AG09309 (cell line): ENCODE measurements around the gene MYO1H.
A peak's percentile ranks its signal among the peaks of the same experiment; 100 is the strongest.
"Not testable (repeated sequence)": the region's sequence is repeated elsewhere in the genome, so short reads cannot be mapped to it uniquely, and the experiment has no call there.

Source experiments
- DNase-seq: peaks from one replicate; pipeline ENCODE4 v3.0.0-alpha.2; 2010; ENCODE audit warnings: low read depth
- H3K4me3 ChIP-seq: 2 replicates; pipeline ENCODE4 v1.5.1; 2011; ENCODE audit warnings: mild to moderate bottlenecking, low read depth, low read length, moderate library complexity; ENCODE audit not compliant: control insufficient read depth
- CTCF ChIP-seq: IDR thresholded peaks from 2 replicates; pipeline ENCODE4 v1.5.1; 2011; ENCODE audit warnings: mild to moderate bottlenecking, low read depth, low read length, inconsistent platforms; ENCODE audit not compliant: insufficient read depth, control insufficient read depth; ENCODE audit errors: missing control alignments

Gene MYO1H

GRCh38 chr12:109386059-109386433 lies 38.3 kb downstream of the MYO1H start:
- no peak overlapping the region for H3K4me3 ChIP-seq
- no peak for DNase-seq
- TF ChIP-seq CTCF, result no peak

GRCh38 chr12:109387425-109388166 lies 39.9 kb downstream of the MYO1H start:
- no peak overlapping the region for H3K4me3 ChIP-seq
- peak; percentile 51 for TF ChIP-seq CTCF
- no peak for DNase-seq

DNA sequence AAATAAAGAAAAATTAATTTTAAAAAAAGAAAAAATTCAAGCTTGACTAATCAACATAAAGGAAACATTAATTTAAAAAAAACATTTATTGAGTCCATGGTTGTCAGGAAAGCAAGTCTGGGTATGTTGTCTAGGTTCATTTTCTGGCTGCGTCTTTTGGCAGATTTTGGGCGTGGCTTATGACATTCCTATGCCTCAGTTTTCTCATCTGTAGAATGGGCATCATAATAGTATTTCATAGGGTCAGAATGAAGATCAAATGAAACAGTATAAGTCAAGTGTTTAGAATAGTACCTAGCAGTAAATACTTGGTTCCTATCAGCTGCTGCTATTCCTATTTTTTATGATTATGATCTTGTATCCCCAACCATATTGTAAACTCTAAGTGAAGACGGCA lies 40.5 kb downstream of the MYO1H start:
- no peak for TF ChIP-seq CTCF
- DNase-seq, result no peak
- H3K4me3 ChIP-seq, result no peak overlapping the region

GRCh38 chr12:109389146-109389545 lies 41.4 kb downstream of the MYO1H start:
- TF ChIP-seq CTCF, result no peak
- DNase-seq, result no peak
- H3K4me3 ChIP-seq, result no peak overlapping the region

- H3K4me3 ChIP-seq, result no peak overlapping the region
- DNase-seq, result peak; percentile 14
- TF ChIP-seq CTCF, result peak; percentile 92
Observed at GRCh38 chr12:109393437-109394345, 46.0 kb downstream of the MYO1H start.

DNA sequence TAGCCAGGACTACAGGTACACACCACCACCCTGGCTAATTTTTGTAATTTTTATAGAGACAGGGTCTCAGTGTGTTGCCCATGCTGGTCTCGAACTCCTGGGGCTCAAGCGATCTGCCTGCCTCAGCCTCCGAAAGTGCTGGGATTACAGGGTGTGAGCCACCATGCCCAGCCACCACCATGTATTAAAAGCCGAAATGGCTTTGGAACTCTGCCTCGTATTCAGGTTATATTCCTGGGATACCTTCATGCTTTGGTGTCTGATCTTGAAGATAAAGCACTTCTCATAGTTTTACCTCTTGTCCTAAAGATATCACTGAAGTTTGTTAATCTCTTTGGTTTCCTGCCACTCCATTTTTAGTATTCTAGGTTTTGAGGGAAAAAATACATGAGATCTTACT lies 47.2 kb downstream of the MYO1H start:
- no peak for TF ChIP-seq CTCF
- DNase-seq, result no peak
- H3K4me3 ChIP-seq, result no peak overlapping the region

DNA sequence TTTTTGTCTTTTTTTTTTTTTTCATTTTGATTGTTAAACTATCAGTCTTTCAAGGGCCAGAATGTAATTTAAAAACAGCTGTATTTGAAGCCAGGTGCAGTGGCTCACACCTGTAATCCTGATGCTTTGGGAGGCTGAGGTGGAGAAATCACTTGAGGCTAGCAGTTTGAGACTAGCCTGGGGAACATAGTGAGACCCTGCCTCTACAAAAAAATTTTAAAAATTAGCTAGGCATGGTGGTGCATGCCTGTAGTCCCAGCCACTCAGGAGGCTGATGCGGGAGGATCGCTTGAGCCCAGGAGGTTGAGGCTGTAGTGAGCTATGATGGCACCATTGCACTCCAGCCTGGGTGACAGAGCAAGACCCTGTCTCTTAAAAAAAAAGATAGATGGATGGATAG lies 57.1 kb downstream of the MYO1H start:
- not testable (repeated sequence) for H3K4me3 ChIP-seq, DNase-seq

DNA sequence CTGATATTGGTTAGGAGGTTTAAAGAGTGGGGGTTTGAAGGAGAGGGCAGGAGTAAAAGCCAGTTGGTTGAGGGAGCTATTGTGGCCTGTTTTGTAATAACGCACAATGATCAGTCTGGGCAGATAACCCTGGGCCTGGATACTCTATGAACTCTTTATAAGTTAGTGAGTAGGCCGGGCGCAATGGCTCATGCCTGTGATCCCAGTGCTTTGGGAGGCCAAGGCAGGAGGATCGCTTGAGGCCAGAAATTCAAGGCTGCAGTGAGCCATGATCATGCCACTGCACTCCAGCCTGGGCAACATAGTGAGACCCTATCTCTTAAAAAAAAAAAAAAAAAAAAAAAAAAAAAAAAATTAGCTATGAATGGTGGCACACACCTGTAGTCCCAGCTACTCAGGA lies 58.4 kb downstream of the MYO1H start:
- DNase-seq, H3K4me3 ChIP-seq: not testable (repeated sequence)
